ENCODE measurements around the gene AKAP5. TPM values are rescaled to one million over a fixed set of nuclear protein-coding genes. Genes with fewer than 3 reads are reported as not detected.

Gene AKAP5
- total and polyA plus RNA-seq, 2 donors = 0.71 to 2.2 TPM

GRCh38 chr14:64422756-64423155, 42.5 kb upstream of the AKAP5 start:
- Histone ChIP-seq H3K4me3 (ENCODE audit: low read length in 2 of 2) (no peak overlapping the region), H3K27ac (ENCODE audit: low read depth in 1 of 2, low read length in 1 of 2) (no peak overlapping the region), H3K27me3 (ENCODE audit: control insufficient read depth in 2 of 2, insufficient read depth in 1 of 2, low read length in 1 of 2) (no peaks in the 10 kb centered on the region), H3K36me3 (ENCODE audit: control insufficient read depth in 2 of 2, insufficient read depth in 2 of 2, low read length in 1 of 2) (peaks cover 13 to 76% of the 10 kb centered on the region in 2 donors), H3K9me3 (ENCODE audit: control insufficient read depth in 2 of 2, insufficient read depth in 1 of 2, low read length in 1 of 2) (no peaks in the 10 kb centered on the region), H3K4me1 (ENCODE audit: control insufficient read depth in 2 of 2, insufficient read depth in 2 of 2, low read length in 2 of 2) (no peaks in the 10 kb centered on the region)
- 97% methylated on average over 7 of the region's 7 CpGs for WGBS
- no peak for DNase-seq (ENCODE audit: low read depth in 6 of 9, low spot score in 9 of 9)

DNA sequence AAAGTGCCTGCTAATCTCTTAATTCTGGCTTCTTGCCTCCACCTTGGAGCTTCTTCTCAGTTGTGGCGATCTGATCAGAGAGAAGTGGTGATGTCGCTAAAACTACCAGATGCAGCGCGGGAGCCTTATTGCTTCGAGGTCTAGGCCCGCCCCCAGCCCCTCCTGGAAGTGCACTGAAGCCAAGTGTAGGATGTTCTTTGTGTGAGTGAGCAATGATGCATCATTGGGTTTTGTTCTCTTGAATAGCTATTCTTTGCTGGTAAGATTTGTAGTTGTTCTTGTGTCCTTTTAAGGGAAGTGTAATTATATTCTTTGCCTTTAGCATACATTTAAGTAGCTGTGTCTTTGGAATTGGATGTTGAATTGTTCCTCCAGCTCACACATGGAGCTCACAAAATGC, 41.3 kb upstream of the AKAP5 start:
- no peaks in the 10 kb centered on the region for H3K27me3 ChIP-seq (ENCODE audit: control insufficient read depth in 2 of 2, insufficient read depth in 1 of 2, low read length in 1 of 2)
- no peak overlapping the region for H3K4me3 ChIP-seq (ENCODE audit: low read length in 2 of 2)
- H3K4me1 ChIP-seq (ENCODE audit: control insufficient read depth in 2 of 2, insufficient read depth in 2 of 2, low read length in 2 of 2) = no peaks in the 10 kb centered on the region
- H3K36me3 ChIP-seq (ENCODE audit: control insufficient read depth in 2 of 2, insufficient read depth in 2 of 2, low read length in 1 of 2) = peaks cover 10 to 68% of the 10 kb centered on the region in 2 donors
- H3K9me3 ChIP-seq (ENCODE audit: control insufficient read depth in 2 of 2, insufficient read depth in 1 of 2, low read length in 1 of 2) = no peaks in the 10 kb centered on the region
- 98% methylated on average over 6 of the region's 6 CpGs for WGBS
- no peak overlapping the region for H3K27ac ChIP-seq (ENCODE audit: low read depth in 1 of 2, low read length in 1 of 2)
- no peak for DNase-seq (ENCODE audit: low read depth in 6 of 9, low spot score in 9 of 9)

DNA sequence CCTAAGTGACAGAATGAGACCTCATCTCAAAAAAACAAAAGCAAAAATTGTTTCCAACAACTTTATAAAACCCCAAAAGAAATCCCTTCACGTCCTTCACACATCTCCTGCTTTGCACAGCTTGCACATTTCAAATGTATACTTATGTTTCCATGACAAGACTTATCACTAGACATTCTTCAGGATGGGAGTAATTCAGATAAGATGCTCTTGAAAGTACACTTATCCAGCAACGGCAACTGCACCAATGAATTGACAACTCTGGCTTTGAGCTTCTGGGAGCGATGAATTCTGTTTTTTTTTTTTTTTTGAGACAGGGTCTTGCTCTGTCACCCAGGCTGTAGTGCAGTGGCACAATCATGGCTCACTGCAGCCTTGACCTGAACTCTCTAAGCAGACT, 30.8 kb upstream of the AKAP5 start:
- Histone ChIP-seq H3K27me3 (ENCODE audit: control insufficient read depth in 2 of 2, insufficient read depth in 1 of 2, low read length in 1 of 2) (no peaks in the 10 kb centered on the region), H3K36me3 (ENCODE audit: control insufficient read depth in 2 of 2, insufficient read depth in 2 of 2, low read length in 1 of 2) (peaks cover 9 to 69% of the 10 kb centered on the region in 2 donors), H3K4me3 (ENCODE audit: low read length in 2 of 2) (no peak overlapping the region), H3K9me3 (ENCODE audit: control insufficient read depth in 2 of 2, insufficient read depth in 1 of 2, low read length in 1 of 2) (no peaks in the 10 kb centered on the region), H3K27ac (ENCODE audit: low read depth in 1 of 2, low read length in 1 of 2) (no peak overlapping the region), H3K4me1 (ENCODE audit: control insufficient read depth in 2 of 2, insufficient read depth in 2 of 2, low read length in 2 of 2) (no peaks in the 10 kb centered on the region)
- DNase-seq (ENCODE audit: low read depth in 6 of 9, low spot score in 9 of 9) = no peak
- WGBS = over 99% methylated on average over 3 of the region's 3 CpGs

GRCh38 chr14:64438181-64438841, 27.0 kb upstream of the AKAP5 start:
- Histone ChIP-seq H3K27ac (ENCODE audit: low read depth in 1 of 2, low read length in 1 of 2) (no peak overlapping the region), H3K4me1 (ENCODE audit: control insufficient read depth in 2 of 2, insufficient read depth in 2 of 2, low read length in 2 of 2) (no peaks in the 10 kb centered on the region), H3K27me3 (ENCODE audit: control insufficient read depth in 2 of 2, insufficient read depth in 1 of 2, low read length in 1 of 2) (no peaks in the 10 kb centered on the region), H3K9me3 (ENCODE audit: control insufficient read depth in 2 of 2, insufficient read depth in 1 of 2, low read length in 1 of 2) (no peaks in the 10 kb centered on the region), H3K36me3 (ENCODE audit: control insufficient read depth in 2 of 2, insufficient read depth in 2 of 2, low read length in 1 of 2) (peaks cover 20 to 71% of the 10 kb centered on the region in 2 donors), H3K4me3 (ENCODE audit: low read length in 2 of 2) (no peak overlapping the region)
- DNase-seq (ENCODE audit: low read depth in 6 of 9, low spot score in 9 of 9) = no peak
- WGBS = 87% methylated on average over 3 of the region's 3 CpGs

DNA sequence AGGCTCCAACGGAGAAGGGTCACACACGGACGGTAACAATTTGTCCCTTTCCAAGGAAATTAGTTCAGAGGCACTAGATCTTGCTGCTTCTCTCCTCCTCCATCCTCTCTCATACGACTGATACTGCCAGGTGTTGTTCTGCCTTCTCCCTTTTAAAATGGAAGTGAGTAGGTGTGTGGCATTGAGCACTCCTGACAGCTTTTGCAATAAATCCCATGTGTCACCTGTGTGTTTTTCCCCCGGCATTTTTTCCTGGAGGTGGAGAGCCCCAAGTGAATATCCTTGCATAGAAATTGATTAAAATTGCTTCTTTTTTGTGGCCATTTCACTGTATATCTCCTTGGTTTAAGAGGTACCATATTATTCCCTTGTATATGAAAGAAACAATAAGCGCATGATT, 26.2 kb upstream of the AKAP5 start:
- no peak for DNase-seq (ENCODE audit: low read depth in 6 of 9, low spot score in 9 of 9)
- no peak overlapping the region for H3K27ac ChIP-seq (ENCODE audit: low read depth in 1 of 2, low read length in 1 of 2)
- no peak overlapping the region for H3K4me3 ChIP-seq (ENCODE audit: low read length in 2 of 2)
- peaks cover 21 to 75% of the 10 kb centered on the region in 2 donors for H3K36me3 ChIP-seq (ENCODE audit: control insufficient read depth in 2 of 2, insufficient read depth in 2 of 2, low read length in 1 of 2)
- 98% methylated on average over 6 of the region's 6 CpGs for WGBS
- H3K9me3 ChIP-seq (ENCODE audit: control insufficient read depth in 2 of 2, insufficient read depth in 1 of 2, low read length in 1 of 2) = no peaks in the 10 kb centered on the region
- no peaks in the 10 kb centered on the region for H3K27me3 ChIP-seq (ENCODE audit: control insufficient read depth in 2 of 2, insufficient read depth in 1 of 2, low read length in 1 of 2)
- H3K4me1 ChIP-seq (ENCODE audit: control insufficient read depth in 2 of 2, insufficient read depth in 2 of 2, low read length in 2 of 2) = no peaks in the 10 kb centered on the region

GRCh38 chr14:64440494-64440893, 24.8 kb upstream of the AKAP5 start:
- H3K27ac ChIP-seq (ENCODE audit: low read depth in 1 of 2, low read length in 1 of 2) = no peak overlapping the region
- DNase-seq (ENCODE audit: low read depth in 6 of 9, low spot score in 9 of 9) = no peak
- WGBS = over 99% methylated on average over 3 of the region's 3 CpGs
- no peaks in the 10 kb centered on the region for H3K9me3 ChIP-seq (ENCODE audit: control insufficient read depth in 2 of 2, insufficient read depth in 1 of 2, low read length in 1 of 2)
- H3K36me3 ChIP-seq (ENCODE audit: control insufficient read depth in 2 of 2, insufficient read depth in 2 of 2, low read length in 1 of 2) = peaks cover 21 to 76% of the 10 kb centered on the region in 2 donors
- H3K4me3 ChIP-seq (ENCODE audit: low read length in 2 of 2) = no peak overlapping the region
- H3K4me1 ChIP-seq (ENCODE audit: control insufficient read depth in 2 of 2, insufficient read depth in 2 of 2, low read length in 2 of 2) = no peaks in the 10 kb centered on the region
- no peaks in the 10 kb centered on the region for H3K27me3 ChIP-seq (ENCODE audit: control insufficient read depth in 2 of 2, insufficient read depth in 1 of 2, low read length in 1 of 2)

- 97% methylated on average over 17 of the region's 17 CpGs for WGBS
- Histone ChIP-seq H3K4me3 (ENCODE audit: low read length in 2 of 2) (no peak overlapping the region), H3K27ac (ENCODE audit: low read depth in 1 of 2, low read length in 1 of 2) (no peak overlapping the region), H3K27me3 (ENCODE audit: control insufficient read depth in 2 of 2, insufficient read depth in 1 of 2, low read length in 1 of 2) (no peaks in the 10 kb centered on the region), H3K36me3 (ENCODE audit: control insufficient read depth in 2 of 2, insufficient read depth in 2 of 2, low read length in 1 of 2) (peaks cover 21 to 66% of the 10 kb centered on the region in 2 donors), H3K4me1 (ENCODE audit: control insufficient read depth in 2 of 2, insufficient read depth in 2 of 2, low read length in 2 of 2) (no peaks in the 10 kb centered on the region), H3K9me3 (ENCODE audit: control insufficient read depth in 2 of 2, insufficient read depth in 1 of 2, low read length in 1 of 2) (no peaks in the 10 kb centered on the region)
- no peak for DNase-seq (ENCODE audit: low read depth in 6 of 9, low spot score in 9 of 9)
These were observed 22.9 kb upstream of the AKAP5 start for GRCh38 chr14:64442300-64442988.

DNA sequence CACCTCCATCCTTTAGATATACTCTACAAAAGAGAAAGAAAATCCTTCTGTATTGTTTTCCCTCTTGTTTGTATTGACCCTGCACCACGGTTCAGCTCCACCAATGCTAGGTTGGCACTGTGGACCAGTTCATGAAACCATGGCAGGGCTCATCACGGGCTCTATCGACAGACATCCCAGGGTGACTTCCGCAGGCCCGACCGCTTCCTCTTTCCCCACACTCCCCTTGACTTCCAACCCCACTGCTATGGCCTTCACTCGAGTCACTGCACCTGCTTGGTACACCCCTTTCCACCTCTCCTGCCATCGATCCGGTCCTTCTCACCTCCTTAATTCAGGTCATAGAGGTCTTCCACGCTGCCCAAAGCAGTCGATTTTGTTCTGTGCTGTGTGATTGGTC, 21.2 kb upstream of the AKAP5 start:
- Histone ChIP-seq H3K9me3 (ENCODE audit: control insufficient read depth in 2 of 2, insufficient read depth in 1 of 2, low read length in 1 of 2) (no peaks in the 10 kb centered on the region), H3K4me3 (ENCODE audit: low read length in 2 of 2) (no peak overlapping the region), H3K27ac (ENCODE audit: low read depth in 1 of 2, low read length in 1 of 2) (no peak overlapping the region), H3K36me3 (ENCODE audit: control insufficient read depth in 2 of 2, insufficient read depth in 2 of 2, low read length in 1 of 2) (peaks cover 30 to 57% of the 10 kb centered on the region in 2 donors), H3K4me1 (ENCODE audit: control insufficient read depth in 2 of 2, insufficient read depth in 2 of 2, low read length in 2 of 2) (no peaks in the 10 kb centered on the region), H3K27me3 (ENCODE audit: control insufficient read depth in 2 of 2, insufficient read depth in 1 of 2, low read length in 1 of 2) (no peaks in the 10 kb centered on the region)
- DNase-seq (ENCODE audit: low read depth in 6 of 9, low spot score in 9 of 9) = no peak
- WGBS = 93% methylated on average over 11 of the region's 11 CpGs

DNA sequence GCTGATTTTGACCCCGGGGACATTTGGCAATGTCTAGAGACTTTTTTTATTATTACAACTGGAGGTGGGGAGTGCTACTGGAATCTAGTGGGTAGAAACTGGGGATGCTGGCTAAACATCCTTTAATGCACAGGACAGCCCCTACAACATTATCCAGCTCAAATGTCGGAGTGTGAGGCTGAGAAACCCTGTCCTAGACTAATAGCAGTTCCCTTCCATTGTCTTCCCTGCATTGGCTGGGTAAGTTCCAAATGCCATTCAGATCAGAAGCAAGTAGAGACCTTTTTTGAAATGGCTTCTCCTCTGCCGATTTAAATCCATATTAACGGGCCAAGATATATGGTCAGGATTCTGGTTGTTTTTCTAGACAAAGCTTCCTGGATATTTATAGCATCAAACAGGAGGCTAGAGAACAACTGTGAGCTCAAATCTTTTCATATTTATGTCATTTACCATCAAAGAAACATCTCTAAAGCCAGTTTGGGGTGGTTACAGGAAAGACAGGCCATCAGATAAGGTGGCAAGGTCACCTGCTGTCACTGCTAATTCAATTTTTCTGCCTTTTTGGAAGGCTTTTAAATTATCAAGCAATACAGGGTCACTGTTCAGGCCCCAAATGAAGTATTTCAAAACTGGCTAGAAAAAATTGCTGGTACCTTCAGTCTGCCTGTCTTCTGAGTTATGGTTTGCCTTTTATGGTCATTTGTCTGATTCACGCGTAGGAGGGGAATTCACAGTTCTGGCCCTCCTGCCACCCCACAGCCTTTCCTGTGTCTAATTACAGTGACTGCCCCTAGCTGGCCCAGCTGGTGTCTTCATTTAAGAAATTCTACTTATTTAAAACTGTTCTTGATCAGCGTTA, 20.1 kb upstream of the AKAP5 start:
- peaks cover 36 to 58% of the 10 kb centered on the region in 2 donors for H3K36me3 ChIP-seq (ENCODE audit: control insufficient read depth in 2 of 2, insufficient read depth in 2 of 2, low read length in 1 of 2)
- 95% methylated on average over 7 of the region's 7 CpGs for WGBS

More for the DNA sequence above, 20.1 kb upstream of the AKAP5 start:
- no peak for DNase-seq (ENCODE audit: low read depth in 6 of 9, low spot score in 9 of 9)
- Histone ChIP-seq H3K4me1 (ENCODE audit: control insufficient read depth in 2 of 2, insufficient read depth in 2 of 2, low read length in 2 of 2) (no peaks in the 10 kb centered on the region), H3K27ac (ENCODE audit: low read depth in 1 of 2, low read length in 1 of 2) (peak overlapping the region; percentile 12 to 55), H3K9me3 (ENCODE audit: control insufficient read depth in 2 of 2, insufficient read depth in 1 of 2, low read length in 1 of 2) (no peaks in the 10 kb centered on the region), H3K4me3 (ENCODE audit: low read length in 2 of 2) (no peak overlapping the region), H3K27me3 (ENCODE audit: control insufficient read depth in 2 of 2, insufficient read depth in 1 of 2, low read length in 1 of 2) (no peaks in the 10 kb centered on the region)

Measured in thymus (tissue), 11 donors.